ENCODE measurements around the gene XRCC1. TPM values are rescaled to one million over a fixed set of nuclear protein-coding genes. Genes with fewer than 3 reads are reported as not detected.

XRCC1 gene
- total and polyA plus RNA-seq, 2 of the 4 experiments (the other 2 are of a cell fraction) = 12.5 to 21.3 TPM

- Histone ChIP-seq H3K36me3 (ENCODE audit: control insufficient read depth, insufficient read depth, low read length) (peaks cover 43% of the 10 kb centered on the region), H4K8ac (ENCODE audit: low read depth in 2 of 2, low read length in 2 of 2) (no peak overlapping the region), H2BK15ac (ENCODE audit: low read depth, low read length) (no peak overlapping the region), H4K20me1 (ENCODE audit: insufficient read depth, low read length) (peaks cover 10% of the 10 kb centered on the region), H3K27me3 (ENCODE audit: control insufficient read depth, insufficient read depth, low read length) (no peaks in the 10 kb centered on the region), H3K56ac (ENCODE audit: extremely low read depth, insufficient read depth, low read length) (no peak overlapping the region), H4K91ac (ENCODE audit: insufficient read depth, low read depth, low read length) (no peak overlapping the region), H3K4me2 (ENCODE audit: low read depth, low read length) (no peak overlapping the region), H3K79me1 (ENCODE audit: low read depth in 1 of 2, low read length in 2 of 2) (peaks cover 25 to 63% of the 10 kb centered on the region in 2 experiments), H2AK9ac (replicated peaks; ENCODE audit: low read depth, low read length, poor library complexity) (no peak overlapping the region), H2BK20ac (ENCODE audit: low read depth, low read length) (no peak overlapping the region), H2BK120ac (ENCODE audit: low read depth, low read length) (no peak overlapping the region), H3K9me1 (ENCODE audit: insufficient read depth, low read length) (no peaks in the 10 kb centered on the region), H3K27ac (ENCODE audit: insufficient read depth, low read length) (no peak overlapping the region), H3K4ac (ENCODE audit: low read depth, low read length) (no peak overlapping the region), H2AK5ac (ENCODE audit: low read depth, low read length) (no peak overlapping the region), H2BK5ac (ENCODE audit: low read depth, low read length, poor library complexity, severe bottlenecking) (no peak overlapping the region), H3K4me1 (ENCODE audit: control insufficient read depth, insufficient read depth, low read length) (peaks cover 4% of the 10 kb centered on the region), H3K18ac (ENCODE audit: low read depth, low read length) (no peak overlapping the region), H3K4me3 (ENCODE audit: insufficient read depth, low read depth, low read length) (no peak overlapping the region), H3K9ac (ENCODE audit: low read depth, low read length) (no peak overlapping the region), H3K9me3 (ENCODE audit: control insufficient read depth, insufficient read depth, low read length) (no peaks in the 10 kb centered on the region), H4K5ac (ENCODE audit: low read depth, low read length) (no peak overlapping the region), H2AFZ (replicated peaks; ENCODE audit: low read length, poor library complexity) (no peak overlapping the region), H3K14ac (replicated peaks; ENCODE audit: low read depth, low read length) (no peak overlapping the region), H3K23ac (ENCODE audit: low read depth, low read length) (no peak overlapping the region)
- no TSS peak for BruUV-seq (replicated peaks)
- dilution Hi-C loops (cut with HindIII; ENCODE audit: low sequenced_read_pairs, unreplicated experiment) = no loop called here
- POLR2A ChIA-PET (ENCODE audit: unreplicated experiment) = no interaction called here
- 96% methylated on average over 30 of the region's 63 CpGs; no CpG with 5 or more reads in 1 of the 2 experiments for WGBS, 2 experiments (ENCODE audit: extremely low coverage in 2 of 2, insufficient read length in 1 of 2)
- CTCF ChIA-PET = no interaction called here
- no peak for DNase-seq
- intact Hi-C loops (cut with micrococcal nuclease) = no loop called here
- ATAC-seq (ENCODE audit: low read depth) = no peak
- TF ChIP-seq CEBPB (IDR thresholded peaks at IDR 0.05; ENCODE audit: low read depth, low read length) = no peak
- TF ChIP-seq SMC3 (IDR thresholded peaks at IDR 0.05; ENCODE audit: low read depth, low read length) = no peak
- TF ChIP-seq, protein P1, sequence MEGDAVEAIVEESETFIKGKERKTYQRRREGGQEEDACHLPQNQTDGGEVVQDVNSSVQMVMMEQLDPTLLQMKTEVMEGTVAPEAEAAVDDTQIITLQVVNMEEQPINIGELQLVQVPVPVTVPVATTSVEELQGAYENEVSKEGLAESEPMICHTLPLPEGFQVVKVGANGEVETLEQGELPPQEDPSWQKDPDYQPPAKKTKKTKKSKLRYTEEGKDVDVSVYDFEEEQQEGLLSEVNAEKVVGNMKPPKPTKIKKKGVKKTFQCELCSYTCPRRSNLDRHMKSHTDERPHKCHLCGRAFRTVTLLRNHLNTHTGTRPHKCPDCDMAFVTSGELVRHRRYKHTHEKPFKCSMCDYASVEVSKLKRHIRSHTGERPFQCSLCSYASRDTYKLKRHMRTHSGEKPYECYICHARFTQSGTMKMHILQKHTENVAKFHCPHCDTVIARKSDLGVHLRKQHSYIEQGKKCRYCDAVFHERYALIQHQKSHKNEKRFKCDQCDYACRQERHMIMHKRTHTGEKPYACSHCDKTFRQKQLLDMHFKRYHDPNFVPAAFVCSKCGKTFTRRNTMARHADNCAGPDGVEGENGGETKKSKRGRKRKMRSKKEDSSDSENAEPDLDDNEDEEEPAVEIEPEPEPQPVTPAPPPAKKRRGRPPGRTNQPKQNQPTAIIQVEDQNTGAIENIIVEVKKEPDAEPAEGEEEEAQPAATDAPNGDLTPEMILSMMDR (conservative IDR thresholded peaks at IDR 0.05; ENCODE audit: low read depth, low read length) = no peak
- no peak for TF ChIP-seq POLR2A (IDR thresholded peaks at IDR 0.05; ENCODE audit: low read depth, low read length)
- TF ChIP-seq CHD1 (IDR thresholded peaks at IDR 0.05; ENCODE audit: low read depth, low read length) = no peak
- TF ChIP-seq, protein P2, sequence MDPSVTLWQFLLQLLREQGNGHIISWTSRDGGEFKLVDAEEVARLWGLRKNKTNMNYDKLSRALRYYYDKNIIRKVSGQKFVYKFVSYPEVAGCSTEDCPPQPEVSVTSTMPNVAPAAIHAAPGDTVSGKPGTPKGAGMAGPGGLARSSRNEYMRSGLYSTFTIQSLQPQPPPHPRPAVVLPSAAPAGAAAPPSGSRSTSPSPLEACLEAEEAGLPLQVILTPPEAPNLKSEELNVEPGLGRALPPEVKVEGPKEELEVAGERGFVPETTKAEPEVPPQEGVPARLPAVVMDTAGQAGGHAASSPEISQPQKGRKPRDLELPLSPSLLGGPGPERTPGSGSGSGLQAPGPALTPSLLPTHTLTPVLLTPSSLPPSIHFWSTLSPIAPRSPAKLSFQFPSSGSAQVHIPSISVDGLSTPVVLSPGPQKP (IDR thresholded peaks at IDR 0.05; ENCODE audit: borderline replicate concordance, low read depth, low read length) = no peak
- TF ChIP-seq NFE2L2 (IDR thresholded peaks at IDR 0.05; ENCODE audit: low read depth, low read length) = no peak
- TF ChIP-seq FOS (IDR thresholded peaks at IDR 0.05; ENCODE audit: low read depth, low read length) = no peak
- TF ChIP-seq BHLHE40 (IDR thresholded peaks at IDR 0.05; ENCODE audit: low read depth, low read length) = no peak
- TF ChIP-seq MAFK (IDR thresholded peaks at IDR 0.05; ENCODE audit: low read depth, low read length) = no peak
- TF ChIP-seq USF2 (IDR thresholded peaks at IDR 0.05; ENCODE audit: low read depth, low read length) = no peak
- TF ChIP-seq RAD21 (IDR thresholded peaks at IDR 0.05; ENCODE audit: low read length) = no peak
- in situ Hi-C loops (cut with MboI; ENCODE audit: low sequenced_read_pairs) = no loop called here
These were observed 16.8 kb upstream of the XRCC1 start for GRCh38 chr19:43591904-43592772.
